ENCODE results near the gene GPHA2.

GRCh38 chr11:64936539-64936938 lies 846 bp upstream of the GPHA2 start:
- TF ChIP-seq SUZ12 (IDR thresholded peaks at IDR 0.05; ENCODE audit: extremely low read depth, insufficient read depth, insufficient read length) (no peak), ZNF274 (IDR thresholded peaks at IDR 0.05; ENCODE audit: low read depth, low read length) (no peak), YY1 (IDR thresholded peaks at IDR 0.05; ENCODE audit: insufficient read depth, insufficient read length) (no peak)

All from NT2/D1 (cell line).